Sciatic nerve (tissue), 2 donors: ENCODE measurements around the gene LDHD. TPM values are rescaled to one million over a fixed set of nuclear protein-coding genes. Genes with fewer than 3 reads are reported as not detected.

Experiments
- ATAC-seq: fragments of 200-7000 bp; cut with Tn5 transposase; one replicate; pipeline ENCODE4 v1.9.1; 2020; ENCODE audit warnings: mild to moderate bottlenecking, moderate library complexity
- DNase-seq: peaks from one replicate; pipeline ENCODE4 v3.0.0-alpha.2; 2020; ENCODE audit warnings: low spot score
- intact Hi-C: fragments of 100-400 bp; cut with DNase I; formaldehyde crosslinking; loops from one replicate; pipeline ENCODE4 v1.14.2; 2022
- total RNA-seq: library from RNA; stranded (reverse); fragmentation: NEBNext Ultra II Directional; extraction: Animal tissue kit (Norgen Biotek cat#: 25700); gene quantifications from one replicate; pipeline ENCODE4 v1.2.1, GENCODE V29; 2021
- donor health status: DM: no; HTN: no; CAD: no.
- donor health status: DM: no; HTN: no; CAD: no.

The LDHD gene
- total RNA-seq, 1 donor from 2014 or later, result 12.1 TPM

GRCh38 chr16:75087375-75087979 is 29.1 kb downstream of the LDHD start:
- intact Hi-C loops, result no loop called here
- ATAC-seq, result peak; percentile 85
- no peak for DNase-seq

DNA sequence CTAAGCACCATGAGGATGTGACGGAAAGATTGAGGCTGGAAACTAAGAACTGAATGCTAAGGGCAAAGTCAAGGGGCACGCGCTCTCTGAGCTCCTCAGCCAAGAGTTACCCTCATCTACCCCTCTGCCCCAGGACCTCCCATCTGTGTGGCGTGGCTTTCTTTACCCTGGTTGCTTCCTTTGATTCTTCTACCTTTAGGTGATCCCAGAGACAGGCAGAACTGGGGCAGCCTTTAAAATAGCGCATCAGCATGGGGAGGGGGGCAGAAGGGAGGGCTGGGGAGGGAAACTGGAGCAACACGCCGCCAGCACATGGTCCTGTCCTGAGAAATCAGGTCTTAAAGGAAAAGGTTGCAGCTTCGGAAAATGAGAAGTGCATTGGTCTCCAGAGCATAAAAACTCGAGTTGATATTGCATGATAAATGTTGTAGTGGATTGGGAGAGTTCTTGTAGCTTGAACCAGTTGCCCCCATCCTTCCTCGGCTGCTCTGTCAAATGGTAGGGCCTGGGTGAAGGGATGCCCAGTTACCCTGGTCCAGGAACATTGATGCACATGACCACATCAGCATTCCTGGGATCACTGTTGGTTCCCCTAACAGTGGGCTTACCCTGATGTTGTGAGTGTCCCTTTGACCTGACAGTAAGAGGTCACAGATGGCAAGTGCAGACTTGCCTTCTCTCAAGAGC is 29.7 kb downstream of the LDHD start:
- no peak for ATAC-seq
- intact Hi-C loops, result no loop called here

GRCh38 chr16:75086281-75086680 is 30.3 kb downstream of the LDHD start:
- DNase-seq (no peak), ATAC-seq (no peak)
- intact Hi-C loops, result no loop called here

More for the DNA sequence above, 29.7 kb downstream of the LDHD start:
- DNase-seq, result no peak

GRCh38 chr16:75085556-75085955 is 31.0 kb downstream of the LDHD start:
- DNase-seq (no peak), ATAC-seq (no peak)
- intact Hi-C loops, result no loop called here

- DNase-seq (no peak), ATAC-seq (no peak)
- intact Hi-C loops, result no loop called here
These were observed 32.8 kb downstream of the LDHD start for GRCh38 chr16:75083813-75084212.

DNA sequence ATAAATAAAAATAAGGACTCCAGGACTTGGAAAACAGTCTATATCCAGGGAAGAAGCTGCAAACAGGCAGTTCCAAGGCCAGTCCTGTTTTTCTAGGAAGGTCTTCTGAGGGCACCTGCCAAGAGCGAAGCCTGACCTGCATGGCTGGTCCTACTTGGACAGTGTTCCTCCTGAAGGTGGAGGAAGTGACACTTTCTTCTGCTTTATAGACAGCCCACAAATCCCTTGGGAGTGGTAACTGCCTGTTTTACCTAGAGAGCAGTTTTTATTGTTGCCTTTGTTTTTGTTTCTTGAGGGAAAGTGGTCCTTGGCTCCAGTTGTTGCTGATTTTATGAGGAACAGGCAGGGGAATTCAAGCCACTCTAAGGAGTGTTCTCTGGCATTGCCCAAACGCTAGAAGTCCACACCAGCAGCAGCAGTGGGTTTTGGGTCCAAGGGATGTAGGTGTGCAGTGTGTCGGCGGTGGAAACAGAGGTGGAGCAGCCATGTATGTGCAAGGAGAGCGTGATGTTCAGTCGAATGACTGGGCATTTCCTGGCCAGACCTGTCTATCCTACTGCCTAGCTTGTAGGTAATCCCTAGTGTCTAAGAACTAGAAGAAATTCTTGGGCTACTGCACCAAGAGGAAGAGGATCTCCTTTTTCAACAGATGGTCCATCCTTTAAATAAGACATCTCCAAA is 35.3 kb downstream of the LDHD start:
- ATAC-seq, result no peak
- intact Hi-C loops, result no loop called here
- DNase-seq, result no peak

- DNase-seq (no peak), ATAC-seq (no peak)
- intact Hi-C loops, result no loop called here
These were observed 36.2 kb downstream of the LDHD start for GRCh38 chr16:75080205-75081029.

DNA sequence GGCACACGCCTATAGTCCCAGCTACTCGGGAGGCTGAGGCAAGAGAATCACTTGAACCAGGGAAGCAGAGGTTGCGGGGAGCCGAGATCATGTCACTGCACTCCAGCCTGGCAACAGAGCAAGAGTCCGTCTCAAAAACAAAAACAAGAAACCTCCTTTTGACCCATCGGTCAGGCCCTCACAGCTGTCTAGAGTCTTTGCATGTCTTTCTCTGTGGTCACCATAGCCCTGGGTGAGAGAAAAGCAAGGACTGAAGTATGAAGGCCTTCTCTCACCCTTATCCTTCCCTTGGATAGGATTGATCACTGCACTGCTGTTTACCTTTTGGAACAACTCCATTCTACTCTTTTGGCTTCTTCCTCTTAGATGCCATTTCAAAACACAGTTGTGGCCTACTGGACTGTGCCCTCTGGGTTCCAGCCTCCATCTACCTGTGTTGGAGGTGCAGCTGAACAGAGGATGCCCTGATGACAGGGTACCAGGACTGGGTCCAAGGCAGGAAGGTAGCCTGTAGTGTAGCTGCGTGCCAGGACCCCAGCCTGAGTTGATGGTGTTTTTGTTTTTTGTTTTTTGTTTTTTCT is 37.1 kb downstream of the LDHD start:
- intact Hi-C loops, result no loop called here

GRCh38 chr16:75078886-75079285 is 37.7 kb downstream of the LDHD start:
- no peak for ATAC-seq
- intact Hi-C loops, result no loop called here
- no peak for DNase-seq

More for the DNA sequence above, 37.1 kb downstream of the LDHD start:
- DNase-seq (no peak), ATAC-seq (no peak)

GRCh38 chr16:75075688-75076268 is 40.8 kb downstream of the LDHD start:
- intact Hi-C loops, result no loop called here
- no peak for ATAC-seq
- DNase-seq, result no peak

GRCh38 chr16:75074920-75075687 is 41.5 kb downstream of the LDHD start:
- intact Hi-C loops, result no loop called here
- ATAC-seq (peak; percentile 57), DNase-seq (no peak)

GRCh38 chr16:75074304-75074793 is 42.2 kb downstream of the LDHD start:
- intact Hi-C loops, result no loop called here
- DNase-seq, result no peak
- no peak for ATAC-seq

- intact Hi-C loops, result no loop called here
- no peak for ATAC-seq
- no peak for DNase-seq
These were observed 42.9 kb downstream of the LDHD start for GRCh38 chr16:75073545-75074303.

DNA sequence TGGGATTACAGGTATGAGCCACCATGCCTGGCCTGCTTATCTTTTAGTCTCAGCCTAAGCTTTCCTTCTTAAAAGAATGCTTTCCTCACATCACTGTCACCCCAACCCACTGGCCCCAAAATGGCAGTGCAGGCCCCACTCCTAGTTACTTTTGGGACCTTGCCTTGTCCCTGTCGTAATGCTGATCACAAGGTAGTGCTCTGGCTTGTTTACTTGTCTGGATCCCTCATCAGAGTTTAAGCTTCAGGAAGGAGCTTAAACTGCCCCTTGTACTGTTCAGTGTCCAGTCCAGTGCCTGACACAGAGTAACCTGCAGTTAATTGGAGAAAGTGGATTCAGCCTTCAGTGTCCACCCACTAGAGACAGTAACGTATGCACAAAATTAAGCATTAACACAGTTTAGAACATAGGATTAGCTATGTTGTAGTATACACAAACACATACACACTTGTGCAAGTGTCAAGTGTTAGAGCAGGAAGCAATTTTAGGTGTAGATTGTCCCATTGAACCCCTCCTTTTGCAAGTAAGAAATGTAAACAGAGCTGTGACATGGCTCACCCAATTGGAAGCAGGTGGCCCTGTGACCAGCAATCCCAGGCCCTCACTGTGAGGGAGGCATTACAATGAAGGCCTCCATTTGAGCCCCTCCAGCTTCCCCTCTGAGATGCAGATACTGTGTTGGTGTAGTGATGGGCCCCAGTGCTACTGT is 44.2 kb downstream of the LDHD start:
- no peak for ATAC-seq
- intact Hi-C loops, result no loop called here
- DNase-seq, result no peak

GRCh38 chr16:75071621-75072020 is 45.0 kb downstream of the LDHD start:
- intact Hi-C loops, result no loop called here
- ATAC-seq, result no peak
- DNase-seq, result no peak

DNA sequence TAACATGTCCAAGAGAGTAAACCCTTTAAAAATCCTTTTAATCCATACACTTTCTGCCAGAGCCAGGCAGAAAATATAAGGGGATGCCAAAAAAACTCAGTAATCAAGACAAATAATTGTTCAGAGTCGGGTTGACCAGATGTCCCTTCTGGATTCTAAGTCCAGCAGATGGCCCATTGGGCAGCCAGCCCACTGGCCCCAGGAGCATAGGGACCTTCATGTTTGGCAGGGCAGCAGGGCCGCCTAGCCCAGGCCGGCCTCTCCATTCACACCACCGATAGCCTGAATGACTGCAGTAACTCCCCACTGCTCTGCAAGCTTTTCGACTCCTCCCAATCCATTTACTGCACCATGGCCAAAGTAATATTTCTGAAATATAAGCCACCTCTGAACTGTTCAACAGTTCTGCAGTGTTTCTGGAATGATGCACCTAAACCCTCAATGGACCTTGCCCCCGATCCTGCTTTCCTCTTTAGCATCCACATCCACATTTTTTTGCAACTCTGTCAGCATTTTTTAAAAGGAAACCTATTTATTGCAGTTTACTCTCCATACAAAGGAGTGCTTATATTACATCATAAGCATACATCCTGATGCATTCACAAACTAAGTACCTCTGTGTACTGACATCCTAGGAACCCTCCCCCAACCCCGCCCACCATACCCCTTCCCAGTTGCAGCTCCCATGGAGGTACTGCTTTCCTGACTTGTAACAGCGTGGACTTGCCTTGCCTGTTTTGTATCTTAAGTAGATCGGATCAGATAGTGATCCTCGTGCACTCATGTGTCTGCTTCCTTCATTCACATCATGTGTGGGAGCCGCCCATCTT is 46.4 kb downstream of the LDHD start:
- ATAC-seq (peak; percentile 70), DNase-seq (peak; percentile 65)
- intact Hi-C loops, result no loop called here
